ENCODE measurements around the gene RNF130.

- TF ChIP-seq, protein P1, sequence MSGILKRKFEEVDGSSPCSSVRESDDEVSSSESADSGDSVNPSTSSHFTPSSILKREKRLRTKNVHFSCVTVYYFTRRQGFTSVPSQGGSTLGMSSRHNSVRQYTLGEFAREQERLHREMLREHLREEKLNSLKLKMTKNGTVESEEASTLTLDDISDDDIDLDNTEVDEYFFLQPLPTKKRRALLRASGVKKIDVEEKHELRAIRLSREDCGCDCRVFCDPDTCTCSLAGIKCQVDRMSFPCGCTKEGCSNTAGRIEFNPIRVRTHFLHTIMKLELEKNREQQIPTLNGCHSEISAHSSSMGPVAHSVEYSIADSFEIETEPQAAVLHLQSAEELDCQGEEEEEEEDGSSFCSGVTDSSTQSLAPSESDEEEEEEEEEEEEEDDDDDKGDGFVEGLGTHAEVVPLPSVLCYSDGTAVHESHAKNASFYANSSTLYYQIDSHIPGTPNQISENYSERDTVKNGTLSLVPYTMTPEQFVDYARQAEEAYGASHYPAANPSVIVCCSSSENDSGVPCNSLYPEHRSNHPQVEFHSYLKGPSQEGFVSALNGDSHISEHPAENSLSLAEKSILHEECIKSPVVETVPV (CRISPR knock-in tag; IDR thresholded peaks at IDR 0.05): no peak
- TF ChIP-seq, protein P2, sequence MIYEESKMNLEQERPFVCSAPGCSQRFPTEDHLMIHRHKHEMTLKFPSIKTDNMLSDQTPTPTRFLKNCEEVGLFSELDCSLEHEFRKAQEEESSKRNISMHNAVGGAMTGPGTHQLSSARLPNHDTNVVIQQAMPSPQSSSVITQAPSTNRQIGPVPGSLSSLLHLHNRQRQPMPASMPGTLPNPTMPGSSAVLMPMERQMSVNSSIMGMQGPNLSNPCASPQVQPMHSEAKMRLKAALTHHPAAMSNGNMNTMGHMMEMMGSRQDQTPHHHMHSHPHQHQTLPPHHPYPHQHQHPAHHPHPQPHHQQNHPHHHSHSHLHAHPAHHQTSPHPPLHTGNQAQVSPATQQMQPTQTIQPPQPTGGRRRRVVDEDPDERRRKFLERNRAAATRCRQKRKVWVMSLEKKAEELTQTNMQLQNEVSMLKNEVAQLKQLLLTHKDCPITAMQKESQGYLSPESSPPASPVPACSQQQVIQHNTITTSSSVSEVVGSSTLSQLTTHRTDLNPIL (CRISPR knock-in tag; IDR thresholded peaks at IDR 0.05; ENCODE audit: low read depth): no peak
- TF ChIP-seq SNAI2 (CRISPR knock-in tag; IDR thresholded peaks at IDR 0.05): no peak
Measured at GRCh38 chr5:180093651-180094382, 22.3 kb upstream of the RNF130 start.

Measured in SK-N-SH treated with all-trans-retinoic acid at 6 μM for 48 hours (cell line).